Natural killer cell (primary cell): ENCODE results near the gene SH3TC2. TPM values are rescaled to one million over a fixed set of nuclear protein-coding genes. Genes with fewer than 3 reads are reported as not detected.

Experiments
- ATAC-seq, 3 donors: fragments of 150-1000 bp in 2 of 3; fragments of 200-7000 bp in 1 of 3; cut with Tn5 transposase; 1 replicate in 1 of 3; 2 replicates in 2 of 3; pipeline ENCODE4 v1.10.0; 2021; ENCODE audit warnings: mild to moderate bottlenecking in 2 of 3, moderate library complexity in 2 of 3
- DNase-seq, 2 donors: peaks; one replicate each; pipeline versions ENCODE4 v3.0.0 to v3.0.0-alpha.2; 2013 to 2021; ENCODE audit warnings: mixed read lengths in 1 of 2
- H3K27ac ChIP-seq: one replicate; pipeline ENCODE4 v1.5.1; 2013; ENCODE audit warnings: mild to moderate bottlenecking, low read length
- H3K27me3 ChIP-seq: one replicate; pipeline ENCODE4 v1.6.1; 2013; ENCODE audit warnings: low read length; ENCODE audit not compliant: control insufficient read depth, insufficient read depth
- H3K36me3 ChIP-seq: one replicate; pipeline ENCODE4 v1.6.1; 2013; ENCODE audit warnings: low read length; ENCODE audit not compliant: control insufficient read depth, insufficient read depth
- H3K4me1 ChIP-seq: one replicate; pipeline ENCODE4 v1.6.1; 2013; ENCODE audit warnings: low read length; ENCODE audit not compliant: control insufficient read depth, insufficient read depth
- H3K4me3 ChIP-seq: one replicate; pipeline ENCODE4 v1.5.1; 2013; ENCODE audit warnings: low read length
- H3K9me3 ChIP-seq: one replicate; pipeline ENCODE4 v1.6.1; 2013; ENCODE audit warnings: low read length; ENCODE audit not compliant: control insufficient read depth, insufficient read depth
- H3K27ac Mint-ChIP-seq, 2 donors: one replicate each; pipeline ENCODE4 v1.8.0; 2022; ENCODE audit warnings: mild to moderate bottlenecking in 2 of 2, mixed read lengths in 2 of 2, moderate library complexity in 1 of 2
- H3K27me3 Mint-ChIP-seq, 2 donors: one replicate each; pipeline ENCODE4 v1.8.0; 2022; ENCODE audit warnings: low read depth in 2 of 2, mixed read lengths in 2 of 2
- H3K36me3 Mint-ChIP-seq: one replicate; pipeline ENCODE4 v1.8.0; 2022; ENCODE audit warnings: mixed read lengths
- H3K4me1 Mint-ChIP-seq, 2 donors: one replicate each; pipeline ENCODE4 v1.8.0; 2022; ENCODE audit warnings: mixed read lengths in 2 of 2
- H3K4me3 Mint-ChIP-seq: one replicate; pipeline ENCODE4 v1.8.0; 2022; ENCODE audit warnings: mild to moderate bottlenecking, moderate library complexity, mixed read lengths
- H3K9me3 Mint-ChIP-seq, 2 donors: one replicate each; pipeline ENCODE4 v1.8.0; 2022; ENCODE audit warnings: mixed read lengths in 2 of 2
- WGBS: methylation state at CpG from one replicate; pipeline ENCODE4 v1.1.7; 2013; ENCODE audit warnings: missing lambda C conversion rate; ENCODE audit not compliant: insufficient coverage; 5-methylcytosine and 5-hydroxymethylcytosine counted together
- intact Hi-C: fragments of 100-400 bp; cut with micrococcal nuclease; formaldehyde crosslinking; loops from one replicate; pipeline ENCODE4 v1.14.2; 2022
- total RNA-seq, 4 donors: library from RNA; stranded (reverse); fragments of 120-200 nt in 1 of 4; gene quantifications; one replicate each; pipeline versions ENCODE4 v1.2.3 to v1.2.4, GENCODE V29; 2013 to 2022
- TF ChIP-seq, protein P1 (sequence below): fragments of 200-600 bp; IDR thresholded peaks from one replicate; pipeline ENCODE4 v1.8.0; 2022; ENCODE audit warnings: antibody characterized with exemption

Gene SH3TC2
- total RNA-seq, 3 donors from 2014 or later (not counting 1 experiment from before 2014, with no cell fraction given): 0.11 to 0.68 (median 0.58) TPM

DNA sequence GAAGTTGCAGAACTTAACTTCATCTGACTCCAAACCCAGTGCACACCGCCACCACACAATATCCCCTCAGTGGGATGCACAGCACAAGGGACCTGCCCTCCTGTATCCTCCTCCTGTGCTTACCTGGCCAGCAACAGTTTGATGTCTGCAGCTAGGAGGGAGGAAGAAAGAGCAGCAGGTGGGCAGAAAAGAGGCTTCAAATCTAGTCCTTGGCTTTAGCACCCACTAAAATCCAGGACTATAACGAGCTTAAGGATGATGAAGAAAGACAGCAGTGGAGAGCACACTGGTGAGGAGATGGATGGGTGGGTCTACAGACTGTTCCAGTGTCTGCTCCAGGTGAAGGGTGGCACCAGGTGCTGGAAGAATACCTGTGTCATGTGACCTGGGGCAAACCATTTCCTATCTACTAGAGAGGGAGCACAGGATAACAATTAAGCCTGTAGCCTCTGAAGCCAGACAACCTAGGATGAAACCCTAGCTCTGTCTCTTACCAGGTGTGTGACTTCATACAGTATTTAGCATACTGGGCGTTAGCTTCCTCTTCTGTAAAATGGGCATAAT is 100.0 kb downstream of the SH3TC2 start:
- intact Hi-C loops: no loop called here
- Mint-ChIP-seq H3K4me1 (peaks cover 12% of the 10 kb centered on the region in 2 donors), H3K27me3 (no peaks in the 10 kb centered on the region), H3K9me3 (no peaks in the 10 kb centered on the region), H3K4me3 (no peak overlapping the region), H3K27ac (no peak overlapping the region), H3K36me3 (no peaks in the 10 kb centered on the region)
- Histone ChIP-seq H3K36me3 (no peaks in the 10 kb centered on the region), H3K4me1 (peaks cover 5% of the 10 kb centered on the region), H3K4me3 (no peak overlapping the region), H3K27me3 (no peaks in the 10 kb centered on the region), H3K27ac (no peak overlapping the region), H3K9me3 (no peaks in the 10 kb centered on the region)
- no peak for ATAC-seq
- TF ChIP-seq, protein P1, sequence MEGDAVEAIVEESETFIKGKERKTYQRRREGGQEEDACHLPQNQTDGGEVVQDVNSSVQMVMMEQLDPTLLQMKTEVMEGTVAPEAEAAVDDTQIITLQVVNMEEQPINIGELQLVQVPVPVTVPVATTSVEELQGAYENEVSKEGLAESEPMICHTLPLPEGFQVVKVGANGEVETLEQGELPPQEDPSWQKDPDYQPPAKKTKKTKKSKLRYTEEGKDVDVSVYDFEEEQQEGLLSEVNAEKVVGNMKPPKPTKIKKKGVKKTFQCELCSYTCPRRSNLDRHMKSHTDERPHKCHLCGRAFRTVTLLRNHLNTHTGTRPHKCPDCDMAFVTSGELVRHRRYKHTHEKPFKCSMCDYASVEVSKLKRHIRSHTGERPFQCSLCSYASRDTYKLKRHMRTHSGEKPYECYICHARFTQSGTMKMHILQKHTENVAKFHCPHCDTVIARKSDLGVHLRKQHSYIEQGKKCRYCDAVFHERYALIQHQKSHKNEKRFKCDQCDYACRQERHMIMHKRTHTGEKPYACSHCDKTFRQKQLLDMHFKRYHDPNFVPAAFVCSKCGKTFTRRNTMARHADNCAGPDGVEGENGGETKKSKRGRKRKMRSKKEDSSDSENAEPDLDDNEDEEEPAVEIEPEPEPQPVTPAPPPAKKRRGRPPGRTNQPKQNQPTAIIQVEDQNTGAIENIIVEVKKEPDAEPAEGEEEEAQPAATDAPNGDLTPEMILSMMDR: no peak
- DNase-seq: no peak
- 94% methylated on average over 3 of the region's 3 CpGs for WGBS

DNA sequence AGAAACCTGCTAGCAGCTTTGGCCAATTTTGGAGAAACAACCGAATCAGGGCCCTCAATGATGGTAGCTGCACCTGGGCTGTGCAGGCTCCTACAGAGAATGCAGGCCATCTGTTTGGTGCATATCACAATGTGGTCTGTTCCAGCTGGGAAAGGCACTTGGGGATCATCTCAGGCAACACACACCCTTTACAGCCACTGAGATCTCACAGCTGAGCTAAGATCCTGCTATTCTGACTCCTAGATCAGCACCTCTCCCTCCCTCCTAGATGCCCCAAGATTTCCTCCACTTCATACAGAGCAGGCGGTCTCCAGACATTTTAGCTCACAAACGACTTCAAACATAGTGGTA is 100.7 kb downstream of the SH3TC2 start:
- H3K27me3 Mint-ChIP-seq: no peaks in the 10 kb centered on the region
- H3K9me3 Mint-ChIP-seq: no peaks in the 10 kb centered on the region
- Histone ChIP-seq H3K4me1 (peaks cover 10% of the 10 kb centered on the region), H3K4me3 (no peak overlapping the region), H3K36me3 (no peaks in the 10 kb centered on the region), H3K9me3 (no peaks in the 10 kb centered on the region), H3K27ac (no peak overlapping the region), H3K27me3 (no peaks in the 10 kb centered on the region)
- 91% methylated on average over 1 of the region's 3 CpGs for WGBS
- intact Hi-C loops: no loop called here
- H3K27ac Mint-ChIP-seq: no peak overlapping the region
- no peak for ATAC-seq
- H3K4me1 Mint-ChIP-seq: peaks cover 19% of the 10 kb centered on the region in 2 donors
- no peaks in the 10 kb centered on the region for H3K36me3 Mint-ChIP-seq
- no peak overlapping the region for H3K4me3 Mint-ChIP-seq
- DNase-seq: no peak
- TF ChIP-seq, protein P1: no peak

DNA sequence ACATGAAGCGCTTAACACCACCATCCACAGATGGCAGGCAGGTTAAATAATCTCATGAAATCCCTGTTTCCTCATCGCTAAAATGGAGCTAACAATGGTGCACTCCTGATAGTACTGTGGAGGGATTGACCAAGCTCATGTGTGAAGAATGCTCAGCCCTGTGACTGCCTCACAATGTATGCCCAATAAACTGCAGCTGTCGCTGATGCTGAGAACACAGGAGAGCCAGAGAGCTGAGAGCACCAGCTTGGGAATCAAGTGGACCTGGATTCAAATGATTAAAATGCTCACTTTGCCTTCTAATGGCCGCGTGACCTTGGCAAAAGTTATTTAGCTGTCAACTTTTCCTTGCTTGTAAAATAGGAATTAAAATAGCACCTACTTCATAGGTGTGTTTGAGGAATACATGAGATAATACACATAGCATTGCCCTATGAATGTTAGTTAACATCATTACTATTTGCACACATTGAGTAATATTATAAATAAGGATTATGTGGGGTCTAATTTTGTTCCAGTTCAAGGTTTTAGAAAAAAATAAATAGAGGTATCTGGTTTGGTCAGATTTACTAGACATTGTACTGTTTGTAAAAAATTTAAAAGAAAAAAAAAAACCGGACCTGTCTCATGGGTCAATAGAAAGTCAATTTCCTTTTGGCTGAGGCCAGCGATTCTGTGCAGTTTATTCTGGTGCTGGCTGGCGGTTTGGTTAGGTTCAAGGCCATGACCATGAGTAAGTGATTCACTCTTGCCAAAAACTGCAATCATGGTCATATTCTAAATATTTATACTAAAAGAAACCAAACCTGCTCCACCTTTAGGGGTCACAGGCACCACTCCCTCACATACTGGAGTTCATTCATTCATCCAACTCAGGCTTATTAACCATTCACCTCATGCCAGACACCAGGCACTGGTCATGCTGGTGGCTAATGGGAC is 101.3 kb downstream of the SH3TC2 start:
- H3K27me3 ChIP-seq: no peaks in the 10 kb centered on the region
- no peak overlapping the region for H3K4me3 ChIP-seq
- no peak overlapping the region for H3K27ac ChIP-seq
- no peak for ATAC-seq
- Mint-ChIP-seq H3K27me3 (no peaks in the 10 kb centered on the region), H3K4me3 (no peak overlapping the region), H3K9me3 (no peaks in the 10 kb centered on the region), H3K4me1 (peaks cover 22% of the 10 kb centered on the region in 2 donors), H3K36me3 (no peaks in the 10 kb centered on the region), H3K27ac (no peak overlapping the region)
- intact Hi-C loops: no loop called here
- H3K4me1 ChIP-seq: peaks cover 17% of the 10 kb centered on the region
- DNase-seq: no peak
- H3K36me3 ChIP-seq: no peaks in the 10 kb centered on the region
- TF ChIP-seq, protein P1: no peak
- 95% methylated on average over 8 of the region's 8 CpGs for whole genome bisulfite sequencing
- H3K9me3 ChIP-seq: no peaks in the 10 kb centered on the region
